ENCODE results near the gene AMBP. TPM values are rescaled to one million over a fixed set of nuclear protein-coding genes. Genes with fewer than 3 reads are reported as not detected.

Gene AMBP
- total and polyA plus RNA-seq, 2 of the 13 experiments (the other 11 are each of a cell fraction or from before 2014, with no cell fraction given) = 1,510 to 2,580 TPM

- H3K27ac ChIP-seq (ENCODE audit: extremely low read length, insufficient read depth, low read length) = no peak overlapping the region
- no peak for FAIRE-seq
- H3K4me2 ChIP-seq (ENCODE audit: low read depth, low read length) = no peak overlapping the region
- H3K79me2 ChIP-seq (ENCODE audit: insufficient read depth, low read length) = no peaks in the 10 kb centered on the region
- intact Hi-C loops (cut with micrococcal nuclease; ENCODE audit: unreplicated experiment) = loop anchor here (10.0 kb wide), 1 partner anchor 63 kb away; no protein-coding TSS in a partner anchor
- 49% methylated on average over 4 of the region's 13 CpGs for whole genome bisulfite sequencing (ENCODE audit: low lambda C conversion rate)
- no peaks in the 10 kb centered on the region for H4K20me1 ChIP-seq (ENCODE audit: insufficient read depth, low read length)
- peaks cover 8% of the 10 kb centered on the region; the same call in 1 of the 2 replicates for H3K9me3 ChIP-seq (ENCODE audit: low read length)
- H3K27me3 ChIP-seq (ENCODE audit: control insufficient read depth in 1 of 2, insufficient read depth in 2 of 2, low read length in 2 of 2) = peaks cover 0 to 25% of the 10 kb centered on the region in 2 experiments; a peak in 2 of 5 replicates
- ChIA-PET POLR2A (no interaction called here), CTCF (ENCODE audit: low intra/inter-chr PET ratio, low total read pairs) (no interaction called here)
- H2AFZ ChIP-seq (ENCODE audit: low read length) = no peak overlapping the region
- in situ Hi-C loops (cut with HindIII; ENCODE audit: extremely low pct_ligation_motif_present, low pct_unique_long_range_greater_than_20kb) = loop anchor here (25.0 kb wide), 1 partner anchor 290 kb away; no protein-coding TSS in a partner anchor
- BruUV-seq (replicated peaks) = no TSS peak
- DNase-seq (ENCODE audit: low spot score) = no peak
- H3K9ac ChIP-seq (ENCODE audit: insufficient read depth, low read depth, low read length) = no peak overlapping the region
- no peak overlapping the region for H3K4me3 ChIP-seq (replicated peaks in 1 of 3; ENCODE audit: insufficient read depth in 1 of 3, low read depth in 2 of 3, low read length in 3 of 3)
- ATAC-seq = peak; percentile 24; the same call in 1 of the 3 replicates
- no peaks in the 10 kb centered on the region for H3K4me1 ChIP-seq (ENCODE audit: insufficient read depth, low read length)
- H3K36me3 ChIP-seq (replicated peaks in 1 of 2; ENCODE audit: control insufficient read depth in 1 of 2, insufficient read depth in 2 of 2, low read length in 2 of 2) = no peaks in the 10 kb centered on the region
- TF ChIP-seq ISX (CRISPR knock-in tag; conservative IDR thresholded peaks at IDR 0.05) = no peak
- no peak for TF ChIP-seq YEATS4 (CRISPR knock-in tag; IDR thresholded peaks at IDR 0.05; ENCODE audit: borderline replicate concordance)
- no peak for TF ChIP-seq KAT8 (CRISPR knock-in tag; IDR thresholded peaks at IDR 0.05)
- no peak for TF ChIP-seq SNAPC4 (CRISPR knock-in tag; IDR thresholded peaks at IDR 0.05)
- TF ChIP-seq XRCC5 (optimal IDR thresholded peaks at IDR 0.05; ENCODE audit: low read length) = no peak
- TF ChIP-seq TOE1 (CRISPR knock-in tag; IDR thresholded peaks at IDR 0.05) = no peak
- no peak for TF ChIP-seq DZIP1 (CRISPR knock-in tag; IDR thresholded peaks at IDR 0.05)
- TF ChIP-seq MLXIP (CRISPR knock-in tag; IDR thresholded peaks at IDR 0.05; ENCODE audit: borderline replicate concordance) = no peak
- no peak for TF ChIP-seq DMAP1 (CRISPR knock-in tag; IDR thresholded peaks at IDR 0.05)
- TF ChIP-seq ZBTB7B (CRISPR knock-in tag; IDR thresholded peaks at IDR 0.05) = no peak
- no peak for TF ChIP-seq ZNF800 (CRISPR knock-in tag; IDR thresholded peaks at IDR 0.05)
Observed at GRCh38 chr9:114027159-114027862, 50.8 kb downstream of the AMBP start.
